ENCODE measurements around the gene MTRF1L.
"Not testable (repeated sequence)": the region's sequence is repeated elsewhere in the genome, so short reads cannot be mapped to it uniquely, and the experiment has no call there.

The MTRF1L gene

DNA sequence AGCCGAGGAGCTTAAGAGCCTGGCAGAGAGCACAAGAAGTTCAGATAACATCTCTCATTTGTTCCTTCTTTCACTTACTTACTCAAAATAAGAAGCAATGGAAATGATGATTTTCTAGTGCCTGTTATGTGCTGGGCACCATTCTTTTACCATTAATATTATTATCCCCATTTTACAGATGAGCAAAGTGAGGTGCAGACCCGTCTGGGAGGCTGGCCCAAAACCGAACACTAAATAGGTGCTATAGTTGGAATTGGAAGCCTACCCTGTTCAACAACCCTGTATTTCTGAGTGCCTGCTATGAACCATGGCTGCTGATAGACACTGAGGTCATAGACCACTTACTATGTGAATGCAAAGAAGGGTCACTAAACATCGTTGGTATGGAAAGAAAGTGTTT is 25.0 kb upstream of the MTRF1L start:
- no peak for DNase-seq
- no peak for TF ChIP-seq POLR2A (IDR thresholded peaks at IDR 0.05; ENCODE audit: low read length)
- no peak for TF ChIP-seq GATA1 (IDR thresholded peaks at IDR 0.05; ENCODE audit: low read depth, low read length)

DNA sequence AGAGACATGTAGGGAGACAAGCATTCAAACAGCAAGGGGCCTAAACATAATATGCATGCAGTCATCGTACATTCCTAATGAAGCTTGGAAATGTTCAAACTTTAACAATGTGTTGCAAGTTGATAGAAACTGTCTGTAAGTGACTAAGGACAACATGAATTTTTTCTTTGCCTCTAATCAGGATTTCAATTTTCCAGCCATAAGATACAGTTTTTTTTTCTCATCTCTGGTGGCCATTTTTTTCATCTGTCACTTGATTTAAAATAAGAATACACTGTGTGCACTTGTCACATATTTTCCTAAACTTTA is 22.2 kb upstream of the MTRF1L start:
- DNase-seq: no peak
- TF ChIP-seq POLR2A (IDR thresholded peaks at IDR 0.05; ENCODE audit: low read length) (no peak), GATA1 (IDR thresholded peaks at IDR 0.05; ENCODE audit: low read depth, low read length) (no peak)

DNA sequence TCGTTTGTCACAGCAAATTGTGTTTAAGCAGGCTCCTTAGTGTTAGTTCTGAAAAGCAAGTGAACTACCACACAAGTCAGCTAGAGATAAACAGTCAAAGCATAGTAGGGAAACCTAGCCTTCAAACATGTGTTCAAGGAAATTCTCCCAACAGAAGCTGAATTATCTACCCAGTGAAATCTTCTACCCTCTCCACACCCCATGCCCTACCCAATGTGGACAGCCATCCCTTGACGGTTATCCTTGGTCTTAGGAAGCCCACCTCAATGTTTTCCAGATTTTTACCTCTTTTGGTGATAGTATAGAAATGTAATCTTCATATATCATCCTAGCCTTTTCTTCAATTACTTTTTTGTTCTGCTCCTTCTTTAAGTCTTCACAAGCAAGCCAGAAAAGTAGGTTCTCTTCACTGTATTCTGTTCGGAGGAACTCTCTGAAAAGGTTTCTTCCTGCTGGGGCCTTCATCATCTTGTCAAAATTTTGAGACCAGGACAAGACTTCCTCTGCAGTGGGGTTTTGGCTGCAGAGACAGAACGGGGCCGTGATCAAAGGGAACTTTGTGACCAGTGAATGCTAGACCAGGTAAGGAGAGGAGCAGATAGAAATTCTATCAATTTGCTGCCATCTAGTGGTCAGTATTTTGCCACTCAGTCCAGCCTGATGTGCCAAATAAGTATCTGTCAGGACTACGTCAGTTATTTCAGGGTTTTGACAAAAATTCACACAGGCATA is 21.6 kb upstream of the MTRF1L start:
- DNase-seq: peak; percentile 67 to 77
- no peak for TF ChIP-seq GATA1 (IDR thresholded peaks at IDR 0.05; ENCODE audit: low read depth, low read length)
- TF ChIP-seq POLR2A (IDR thresholded peaks at IDR 0.05; ENCODE audit: low read length): no peak

DNA sequence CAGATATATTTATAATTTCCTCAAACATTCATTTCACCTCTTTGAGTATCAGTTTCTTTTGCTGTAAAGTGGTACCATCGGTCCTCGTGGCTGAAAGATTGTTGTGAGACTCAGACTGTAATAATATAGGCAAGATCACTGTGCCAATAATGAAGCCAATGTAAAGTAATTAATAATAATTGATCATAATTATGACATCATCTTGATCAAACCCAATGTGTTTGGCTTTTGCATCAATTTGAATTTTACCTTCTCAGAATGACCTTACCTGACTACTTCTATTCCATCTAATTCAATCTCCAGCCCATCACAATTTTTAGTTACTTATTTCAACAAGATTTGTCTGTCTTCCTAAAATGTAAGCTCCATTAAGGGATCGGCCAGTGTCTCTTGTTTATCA is 15.8 kb upstream of the MTRF1L start:
- no peak for DNase-seq
- TF ChIP-seq GATA1 (IDR thresholded peaks at IDR 0.05; ENCODE audit: low read depth, low read length) (no peak), POLR2A (IDR thresholded peaks at IDR 0.05; ENCODE audit: low read length) (no peak)

DNA sequence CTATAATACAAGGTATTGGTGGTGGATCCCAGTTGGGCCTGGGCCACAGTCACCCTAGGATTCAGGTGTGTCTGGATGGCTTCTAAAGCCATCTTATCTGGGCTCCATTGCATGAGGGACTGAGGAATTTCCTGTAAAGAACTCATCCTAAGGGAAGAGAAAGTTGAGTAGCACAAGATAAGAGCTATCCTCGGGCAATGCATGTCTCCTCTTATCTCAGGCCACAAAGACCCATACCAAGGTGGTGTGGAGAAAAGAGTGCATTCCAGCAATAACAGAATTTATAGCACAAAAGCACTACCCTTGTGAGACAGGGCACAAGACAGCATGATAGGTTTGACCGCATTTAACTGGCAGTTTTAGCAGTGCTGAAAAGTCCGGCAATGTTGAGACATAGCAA is 14.3 kb upstream of the MTRF1L start:
- no peak for DNase-seq
- TF ChIP-seq GATA1 (IDR thresholded peaks at IDR 0.05; ENCODE audit: low read depth, low read length) (no peak), POLR2A (IDR thresholded peaks at IDR 0.05; ENCODE audit: low read length) (no peak)

DNA sequence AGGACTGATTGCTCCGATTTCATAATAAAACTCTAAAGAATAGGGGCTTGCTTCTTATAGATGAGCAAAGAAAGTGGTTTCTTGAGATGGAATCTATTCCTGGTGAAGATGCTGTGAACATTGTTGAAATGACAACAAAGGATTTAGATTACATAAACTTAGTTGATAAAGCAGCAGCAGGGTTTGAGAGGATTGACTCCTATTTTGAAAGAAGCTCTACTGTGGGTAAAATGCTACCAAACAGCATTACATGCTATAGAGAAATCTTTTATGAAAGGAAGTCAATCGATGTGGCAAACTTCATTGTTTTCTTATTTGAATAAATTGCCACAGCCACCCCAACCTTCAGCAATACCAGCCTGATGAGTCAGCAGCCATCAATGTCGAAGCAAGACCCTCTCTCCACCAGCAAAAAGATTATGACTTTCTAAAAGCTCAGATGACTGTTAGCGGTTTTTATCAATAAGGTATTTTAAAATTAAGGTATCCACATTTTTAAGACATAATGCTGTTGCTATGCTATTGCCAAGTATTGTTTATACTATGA is 12.7 kb upstream of the MTRF1L start:
- DNase-seq: no peak
- TF ChIP-seq POLR2A (IDR thresholded peaks at IDR 0.05; ENCODE audit: low read length) (no peak), GATA1 (IDR thresholded peaks at IDR 0.05; ENCODE audit: low read depth, low read length) (no peak)

DNA sequence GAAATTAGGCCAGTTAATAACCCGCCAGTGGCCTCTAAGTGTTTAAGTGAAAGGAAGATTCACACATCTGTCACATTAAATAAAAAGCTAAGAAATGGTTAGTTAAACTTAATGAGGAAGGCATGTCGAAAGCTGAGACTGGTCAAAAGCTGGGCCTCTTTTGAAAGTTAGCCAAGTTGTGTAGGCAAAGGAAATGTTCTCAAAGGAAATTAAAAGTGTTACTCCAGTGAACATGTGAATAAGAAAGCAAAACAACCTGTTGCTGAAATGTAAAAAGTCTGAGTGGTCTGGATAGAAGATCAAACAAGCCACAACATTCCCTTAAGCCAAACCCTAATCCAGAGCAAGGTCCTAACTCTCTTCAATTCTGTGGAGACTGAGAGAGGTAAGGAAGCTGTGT is 10.9 kb upstream of the MTRF1L start:
- TF ChIP-seq GATA1 (IDR thresholded peaks at IDR 0.05; ENCODE audit: low read depth, low read length) (no peak), POLR2A (IDR thresholded peaks at IDR 0.05; ENCODE audit: low read length) (no peak)
- no peak for DNase-seq

DNA sequence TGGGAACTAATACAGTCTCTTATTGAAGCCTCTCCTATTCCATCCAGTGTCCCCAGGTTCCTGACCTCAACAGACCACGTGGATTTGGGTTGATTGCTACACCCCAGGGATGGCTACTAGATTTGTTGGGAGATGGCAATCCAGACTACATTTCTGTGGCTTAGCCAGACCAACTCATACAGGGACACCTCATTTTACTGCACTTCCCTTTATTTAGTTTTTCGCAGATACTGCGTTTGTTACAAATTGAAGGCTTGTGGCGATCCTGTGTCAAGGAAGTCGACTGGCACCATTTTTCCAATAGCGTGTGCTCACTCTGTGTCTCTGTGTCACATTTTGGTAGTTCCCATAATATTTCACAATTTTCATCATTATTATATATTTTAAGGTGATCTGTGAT is 10.3 kb upstream of the MTRF1L start:
- TF ChIP-seq GATA1 (IDR thresholded peaks at IDR 0.05; ENCODE audit: low read depth, low read length): no peak
- no peak for TF ChIP-seq POLR2A (IDR thresholded peaks at IDR 0.05; ENCODE audit: low read length)

DNA sequence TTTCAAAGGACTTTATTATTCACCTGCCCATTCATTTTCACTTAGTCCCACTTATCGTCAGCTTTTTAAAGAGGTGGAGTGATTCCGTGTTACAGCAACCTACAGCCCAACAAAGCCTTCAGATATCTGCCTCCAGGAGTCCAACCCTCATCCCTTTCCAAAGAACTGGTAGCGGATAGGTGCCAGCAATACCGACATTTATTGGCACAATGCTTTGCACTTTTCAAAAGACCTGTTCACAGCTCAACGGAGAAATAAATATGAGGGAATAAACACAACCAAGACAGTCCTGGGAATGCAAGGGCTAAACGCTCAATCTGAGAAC is 819 bp upstream of the MTRF1L start:
- no peak for TF ChIP-seq GATA1 (IDR thresholded peaks at IDR 0.05; ENCODE audit: low read depth, low read length)
- TF ChIP-seq POLR2A (IDR thresholded peaks at IDR 0.05; ENCODE audit: low read length): no peak
- DNase-seq: no peak

More for the DNA sequence above, 10.3 kb upstream of the MTRF1L start:
- DNase-seq: no peak

DNA sequence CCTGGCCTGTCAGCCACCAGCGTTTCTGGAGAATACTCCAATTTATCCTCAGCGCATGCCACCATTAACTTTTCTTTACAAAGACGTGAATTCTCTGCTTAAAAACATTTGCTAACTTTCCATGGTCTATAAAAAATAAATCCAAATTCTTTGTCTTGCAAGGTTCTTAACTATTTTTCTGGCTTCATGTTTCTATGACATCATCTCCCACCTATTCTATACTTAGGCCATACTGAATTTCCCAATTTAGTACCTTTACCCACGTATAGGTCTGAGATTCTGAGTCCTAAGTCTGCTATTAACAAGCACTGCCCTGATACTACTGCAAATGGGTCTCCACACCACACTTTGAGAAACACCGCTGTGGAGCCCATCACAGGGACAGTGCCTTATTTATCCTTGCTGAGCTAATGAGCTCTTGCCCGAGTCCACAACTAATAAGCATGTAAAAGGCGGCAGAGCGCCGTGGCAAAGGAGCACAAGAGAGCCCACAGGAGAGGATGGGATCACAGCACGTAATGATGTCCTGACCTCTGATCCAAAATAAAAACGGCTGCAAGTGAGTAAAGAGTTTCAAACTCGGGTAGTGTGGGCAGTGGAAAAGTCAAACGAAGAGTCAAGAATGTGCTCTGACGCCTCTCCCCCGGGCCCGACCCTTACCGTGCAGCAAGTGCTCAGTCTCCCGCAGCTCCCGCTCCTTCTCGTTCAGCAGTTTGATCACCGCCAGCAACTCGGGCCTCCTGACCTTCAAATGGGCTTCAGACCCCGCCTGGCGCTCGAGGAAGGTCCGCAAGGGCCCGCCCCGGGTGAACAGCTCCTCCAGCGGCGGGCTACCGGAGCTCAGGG is 519 bp downstream of the MTRF1L start:
- peak; percentile 72 to 79 for DNase-seq
- TF ChIP-seq POLR2A (IDR thresholded peaks at IDR 0.05; ENCODE audit: low read length) (no peak), GATA1 (IDR thresholded peaks at IDR 0.05; ENCODE audit: low read depth, low read length) (no peak)

DNA sequence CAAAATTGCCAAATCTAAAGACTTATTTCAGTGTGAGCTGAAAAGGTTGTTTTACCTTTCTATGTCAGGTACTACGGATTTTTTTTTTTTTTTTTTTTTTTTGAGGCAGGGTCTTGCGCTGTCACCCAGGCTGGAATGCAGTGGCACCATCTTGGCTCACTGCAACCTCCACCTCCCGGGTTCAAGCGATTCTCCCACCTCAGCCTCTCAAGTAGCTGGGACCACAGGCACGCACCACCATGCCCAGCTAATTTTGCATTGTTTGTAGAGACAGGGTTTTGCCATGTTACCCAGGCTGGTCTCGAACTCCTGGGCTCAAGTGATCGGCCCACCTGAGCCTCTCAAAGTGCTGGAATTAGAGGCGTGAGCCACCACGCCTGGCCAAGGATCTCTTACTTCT is 1.7 kb downstream of the MTRF1L start:
- not testable (repeated sequence) for DNase-seq

DNA sequence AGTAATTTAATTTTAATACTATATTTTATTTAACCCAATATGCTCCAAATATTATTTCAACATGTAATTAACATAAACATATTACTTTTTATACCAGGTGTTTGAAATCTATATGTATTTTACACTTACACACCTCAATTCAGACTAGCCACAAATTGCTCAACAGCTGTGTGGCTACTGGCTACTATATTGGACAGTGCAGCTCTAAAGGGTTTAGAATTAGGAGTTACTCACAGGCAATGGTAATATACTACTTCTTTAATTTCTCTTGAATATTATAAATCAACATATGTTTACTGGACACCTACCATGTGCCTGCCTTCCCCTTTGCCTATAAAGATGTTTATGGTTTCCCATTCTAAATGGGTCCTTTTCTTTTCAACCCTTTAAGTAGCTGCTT is 2.3 kb downstream of the MTRF1L start:
- no peak for TF ChIP-seq GATA1 (IDR thresholded peaks at IDR 0.05; ENCODE audit: low read depth, low read length)
- no peak for TF ChIP-seq POLR2A (IDR thresholded peaks at IDR 0.05; ENCODE audit: low read length)
- no peak for DNase-seq

DNA sequence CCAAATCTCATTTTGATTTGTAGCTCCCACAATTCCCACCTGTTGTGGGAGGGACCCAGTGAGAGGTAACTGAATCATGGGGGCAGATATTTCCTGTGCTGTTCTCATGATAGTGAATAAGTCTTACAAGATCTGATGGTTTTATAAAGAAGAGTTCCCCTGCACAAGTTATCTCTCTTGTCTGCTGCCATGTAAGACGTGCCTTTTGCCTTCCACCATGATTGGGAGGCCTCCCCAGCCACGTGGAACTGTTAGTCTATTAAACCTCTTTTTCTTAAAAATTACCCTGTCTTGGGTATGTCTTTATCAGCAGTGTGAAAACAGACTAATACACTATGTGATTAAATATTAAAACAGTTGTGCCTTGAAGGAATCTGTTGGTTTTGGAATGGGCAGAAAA is 3.0 kb downstream of the MTRF1L start:
- DNase-seq: peak; percentile 36 to 51

DNA sequence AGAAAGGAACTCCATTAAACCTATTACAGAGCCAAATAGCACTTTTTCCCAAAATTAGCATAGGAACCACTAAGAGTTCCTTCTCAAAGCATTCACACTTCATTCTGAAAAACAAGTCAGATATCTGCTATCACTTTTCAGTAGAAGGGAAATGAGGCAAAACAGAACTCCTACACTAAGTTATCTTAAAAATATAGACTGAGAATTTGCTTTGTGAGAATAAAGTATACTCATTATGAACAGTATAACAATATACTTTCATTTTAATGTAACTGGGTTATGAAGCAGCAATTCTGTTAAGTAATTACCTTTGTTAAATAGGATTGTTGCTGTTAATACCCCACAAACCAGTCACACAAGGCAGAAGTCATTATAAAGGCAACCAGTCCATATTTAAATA is 8.7 kb downstream of the MTRF1L start:
- DNase-seq: no peak
- TF ChIP-seq GATA1 (IDR thresholded peaks at IDR 0.05; ENCODE audit: low read depth, low read length) (no peak), POLR2A (IDR thresholded peaks at IDR 0.05; ENCODE audit: low read length) (no peak)

DNA sequence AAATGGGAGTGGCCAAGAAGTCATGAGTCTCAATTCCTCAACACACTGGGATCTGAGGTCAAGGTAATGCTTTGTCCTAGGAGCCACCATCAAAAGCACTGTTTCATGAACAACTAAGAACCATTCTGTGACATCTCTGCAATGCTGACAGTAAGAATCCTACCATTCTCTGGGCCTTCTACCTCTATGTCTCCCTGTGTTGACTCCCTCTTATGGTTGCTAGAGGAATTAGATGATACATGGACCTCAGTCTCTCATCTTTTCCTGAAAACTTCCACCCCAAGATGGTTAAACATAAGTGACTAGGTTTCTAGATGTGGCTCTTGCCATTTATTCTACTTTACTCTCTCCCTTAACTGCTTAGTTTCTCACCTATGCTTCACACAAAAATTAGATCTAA is 9.1 kb downstream of the MTRF1L start:
- no peak for TF ChIP-seq GATA1 (IDR thresholded peaks at IDR 0.05; ENCODE audit: low read depth, low read length)
- no peak for TF ChIP-seq POLR2A (IDR thresholded peaks at IDR 0.05; ENCODE audit: low read length)
- peak in 1 of 2 experiments; percentile 18 for DNase-seq

Measured in erythroblast (primary cell).